GM12878 (cell line): ENCODE measurements around the gene KRTAP3-3.

Source experiments
- CREB1 ChIP-seq: IDR thresholded peaks from 2 replicates; pipeline ENCODE4 v1.6.1; 2012; ENCODE audit warnings: low read depth, mild to moderate bottlenecking, inconsistent platforms
- DPF2 ChIP-seq: fragments of 450-650 bp; IDR thresholded peaks from 2 replicates; pipeline ENCODE4 v1.6.1; 2017; ENCODE audit warnings: mild to moderate bottlenecking
- TF ChIP-seq, protein P1 (sequence below): fragments of 450-650 bp; formaldehyde crosslinking; IDR thresholded peaks from 2 replicates; pipeline ENCODE4 v1.4.0; 2022; ENCODE audit warnings: mild to moderate bottlenecking, moderate library complexity

DNA sequence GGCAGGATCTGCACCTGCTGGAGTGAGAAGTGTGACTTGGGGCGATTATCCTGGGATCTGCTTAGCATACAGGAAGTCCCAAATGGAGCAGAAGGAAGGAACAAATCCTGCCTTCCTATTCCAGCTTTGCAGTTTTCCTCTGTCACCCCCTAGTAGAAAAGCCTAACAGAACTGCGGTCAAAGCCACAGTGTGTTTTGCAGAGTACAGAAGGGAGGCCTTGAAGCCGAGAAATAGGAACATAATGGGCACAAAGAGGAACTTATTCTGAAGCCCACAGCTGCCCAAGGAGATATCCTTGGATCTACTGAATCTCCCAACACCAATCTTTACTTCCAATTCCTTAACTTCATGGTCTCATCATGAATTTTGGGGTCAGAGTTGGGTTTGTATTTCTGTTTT, 24.6 kb upstream of the KRTAP3-3 start:
- TF ChIP-seq, protein P1, sequence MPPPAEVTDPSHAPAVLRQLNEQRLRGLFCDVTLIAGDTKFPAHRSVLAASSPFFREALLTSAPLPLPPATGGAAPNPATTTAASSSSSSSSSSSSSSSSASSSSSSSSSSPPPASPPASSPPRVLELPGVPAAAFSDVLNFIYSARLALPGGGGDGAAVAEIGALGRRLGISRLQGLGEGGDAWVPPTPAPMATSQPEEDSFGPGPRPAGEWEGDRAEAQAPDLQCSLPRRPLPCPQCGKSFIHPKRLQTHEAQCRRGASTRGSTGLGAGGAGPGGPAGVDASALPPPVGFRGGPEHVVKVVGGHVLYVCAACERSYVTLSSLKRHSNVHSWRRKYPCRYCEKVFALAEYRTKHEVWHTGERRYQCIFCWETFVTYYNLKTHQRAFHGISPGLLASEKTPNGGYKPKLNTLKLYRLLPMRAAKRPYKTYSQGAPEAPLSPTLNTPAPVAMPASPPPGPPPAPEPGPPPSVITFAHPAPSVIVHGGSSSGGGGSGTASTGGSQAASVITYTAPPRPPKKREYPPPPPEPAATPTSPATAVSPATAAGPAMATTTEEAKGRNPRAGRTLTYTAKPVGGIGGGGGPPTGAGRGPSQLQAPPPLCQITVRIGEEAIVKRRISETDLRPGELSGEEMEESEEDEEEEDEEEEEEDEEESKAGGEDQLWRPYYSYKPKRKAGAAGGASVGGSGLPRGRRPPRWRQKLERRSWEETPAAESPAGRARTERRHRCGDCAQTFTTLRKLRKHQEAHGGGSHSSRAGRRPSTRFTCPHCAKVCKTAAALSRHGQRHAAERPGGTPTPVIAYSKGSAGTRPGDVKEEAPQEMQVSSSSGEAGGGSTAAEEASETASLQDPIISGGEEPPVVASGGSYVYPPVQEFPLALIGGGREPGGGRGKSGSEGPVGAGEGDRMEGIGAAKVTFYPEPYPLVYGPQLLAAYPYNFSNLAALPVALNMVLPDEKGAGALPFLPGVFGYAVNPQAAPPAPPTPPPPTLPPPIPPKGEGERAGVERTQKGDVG, result no peak
- TF ChIP-seq DPF2, result no peak
- TF ChIP-seq CREB1, result no peak
